HG02798 (cell line): ENCODE results near the gene XCL1.
"Not testable (repeated sequence)": the region's sequence is repeated elsewhere in the genome, so short reads cannot be mapped to it uniquely, and the experiment has no call there.

Experiments
- ATAC-seq: cut with Tn5 transposase; IDR thresholded peaks from one replicate; pipeline ENCODE4 v1.9.1; 2021; ENCODE audit warnings: mild to moderate bottlenecking; ENCODE audit not compliant: unreplicated experiment, poor library complexity

The XCL1 gene

GRCh38 chr1:168576245-168576688 is at the start of gene XCL1:
XCL1 (plus strand) TSS chr1:168576605; CDS start chr1:168576638, 33 bp downstream.
- ATAC-seq: not testable (repeated sequence)

- ATAC-seq: no peak
Measured at GRCh38 chr1:168529518-168529917, 46.9 kb upstream of the XCL1 start.

GRCh38 chr1:168531615-168532345 is 44.6 kb upstream of the XCL1 start:
- no peak for ATAC-seq

GRCh38 chr1:168535536-168535935 is 40.9 kb upstream of the XCL1 start:
- peak; percentile 65 for ATAC-seq

GRCh38 chr1:168540798-168541197 is 35.6 kb upstream of the XCL1 start:
- ATAC-seq: not testable (repeated sequence)

GRCh38 chr1:168542978-168543377 is 33.4 kb upstream of the XCL1 start:
- not testable (repeated sequence) for ATAC-seq

- not testable (repeated sequence) for ATAC-seq
Measured at GRCh38 chr1:168543840-168544498, 32.4 kb upstream of the XCL1 start, which contains the start of gene XCL2. XCL2 (minus strand) TSS chr1:168543997; CDS start chr1:168543964, 33 bp downstream.

GRCh38 chr1:168545678-168546552 is 30.5 kb upstream of the XCL1 start:
- ATAC-seq: not testable (repeated sequence)

GRCh38 chr1:168546553-168546895 is 29.9 kb upstream of the XCL1 start:
- not testable (repeated sequence) for ATAC-seq

- no peak for ATAC-seq
Measured at GRCh38 chr1:168550971-168551370, 25.4 kb upstream of the XCL1 start.

- ATAC-seq: no peak
Measured at GRCh38 chr1:168551688-168552087, 24.7 kb upstream of the XCL1 start.

GRCh38 chr1:168552961-168553360 is 23.4 kb upstream of the XCL1 start:
- ATAC-seq: no peak

- peak; percentile 54 for ATAC-seq
Measured at GRCh38 chr1:168553680-168554553, 22.5 kb upstream of the XCL1 start.

GRCh38 chr1:168554603-168555483 is 21.6 kb upstream of the XCL1 start:
- no peak for ATAC-seq

GRCh38 chr1:168555508-168556046 is 20.8 kb upstream of the XCL1 start:
- ATAC-seq: no peak

GRCh38 chr1:168556647-168557046 is 19.8 kb upstream of the XCL1 start:
- no peak for ATAC-seq

- ATAC-seq: no peak
Measured at GRCh38 chr1:168560370-168560769, 16.0 kb upstream of the XCL1 start.

- no peak for ATAC-seq
Measured at GRCh38 chr1:168561989-168562388, 14.4 kb upstream of the XCL1 start.

- no peak for ATAC-seq
Measured at GRCh38 chr1:168565825-168566224, 10.6 kb upstream of the XCL1 start.
